PFSK-1 (cell line): ENCODE results near the gene LAMB1.

Experiments
- FOXP2 ChIP-seq: optimal IDR thresholded peaks from 2 replicates; pipeline ENCODE3; 2011; ENCODE audit warnings: borderline replicate concordance, control low read depth, inconsistent platforms; ENCODE audit not compliant: insufficient read depth; ENCODE audit errors: extremely low read length, extremely low read depth
- POLR2AphosphoS5 ChIP-seq: IDR thresholded peaks from 2 replicates; pipeline ENCODE4 v1.6.1; 2012; ENCODE audit warnings: low read depth, mild to moderate bottlenecking, control low read depth, low read length, moderate library complexity
- REST ChIP-seq, 2 experiments: IDR thresholded peaks; 2 replicates each; pipeline versions ENCODE4 v1.6.1 to v1.8.0; 2011 to 2012; ENCODE audit warnings: low read depth in 2 of 2, low read length in 2 of 2, control low read depth in 1 of 2, inconsistent platforms in 1 of 2, mild to moderate bottlenecking in 1 of 2, moderate library complexity in 1 of 2; ENCODE audit not compliant: insufficient read depth in 1 of 2
- SIN3A ChIP-seq: IDR thresholded peaks from 2 replicates; pipeline ENCODE4 v1.6.1; 2012; ENCODE audit warnings: mild to moderate bottlenecking, low read length, moderate library complexity, borderline replicate concordance; ENCODE audit not compliant: insufficient read depth
- TAF1 ChIP-seq: IDR thresholded peaks from 2 replicates; pipeline ENCODE4 v1.6.1; 2012; ENCODE audit warnings: low read length, control low read depth, borderline replicate concordance; ENCODE audit not compliant: insufficient read depth

LAMB1 gene

GRCh38 chr7:107889992-107890391 lies 113.0 kb downstream of the LAMB1 start:
- TF ChIP-seq POLR2AphosphoS5 (no peak), REST (IDR thresholded peaks at IDR 0.05; ENCODE audit: insufficient read depth in 1 of 2, low read depth in 2 of 2, low read length in 2 of 2) (no peak), FOXP2 (no peak), TAF1 (no peak), SIN3A (no peak)

- TF ChIP-seq FOXP2: no peak
- no peak for TF ChIP-seq TAF1
- TF ChIP-seq REST (IDR thresholded peaks at IDR 0.05; ENCODE audit: insufficient read depth in 1 of 2, low read depth in 2 of 2, low read length in 2 of 2): no peak
- no peak for TF ChIP-seq SIN3A
- no peak for TF ChIP-seq POLR2AphosphoS5
These were observed 118.7 kb downstream of the LAMB1 start for GRCh38 chr7:107884066-107884818.

GRCh38 chr7:107882766-107883165 lies 120.2 kb downstream of the LAMB1 start:
- TF ChIP-seq POLR2AphosphoS5: no peak
- no peak for TF ChIP-seq FOXP2
- no peak for TF ChIP-seq REST (IDR thresholded peaks at IDR 0.05; ENCODE audit: insufficient read depth in 1 of 2, low read depth in 2 of 2, low read length in 2 of 2)
- TF ChIP-seq TAF1: no peak
- no peak for TF ChIP-seq SIN3A

- TF ChIP-seq TAF1 (no peak), POLR2AphosphoS5 (no peak), FOXP2 (no peak), SIN3A (no peak), REST (IDR thresholded peaks at IDR 0.05; ENCODE audit: insufficient read depth in 1 of 2, low read depth in 2 of 2, low read length in 2 of 2) (no peak)
These were observed 123.4 kb downstream of the LAMB1 start for GRCh38 chr7:107879400-107880035.
